ENCODE measurements around the gene KIF6.

- no peak for TF ChIP-seq POLR2A (IDR thresholded peaks at IDR 0.05)
- TF ChIP-seq, protein P1, sequence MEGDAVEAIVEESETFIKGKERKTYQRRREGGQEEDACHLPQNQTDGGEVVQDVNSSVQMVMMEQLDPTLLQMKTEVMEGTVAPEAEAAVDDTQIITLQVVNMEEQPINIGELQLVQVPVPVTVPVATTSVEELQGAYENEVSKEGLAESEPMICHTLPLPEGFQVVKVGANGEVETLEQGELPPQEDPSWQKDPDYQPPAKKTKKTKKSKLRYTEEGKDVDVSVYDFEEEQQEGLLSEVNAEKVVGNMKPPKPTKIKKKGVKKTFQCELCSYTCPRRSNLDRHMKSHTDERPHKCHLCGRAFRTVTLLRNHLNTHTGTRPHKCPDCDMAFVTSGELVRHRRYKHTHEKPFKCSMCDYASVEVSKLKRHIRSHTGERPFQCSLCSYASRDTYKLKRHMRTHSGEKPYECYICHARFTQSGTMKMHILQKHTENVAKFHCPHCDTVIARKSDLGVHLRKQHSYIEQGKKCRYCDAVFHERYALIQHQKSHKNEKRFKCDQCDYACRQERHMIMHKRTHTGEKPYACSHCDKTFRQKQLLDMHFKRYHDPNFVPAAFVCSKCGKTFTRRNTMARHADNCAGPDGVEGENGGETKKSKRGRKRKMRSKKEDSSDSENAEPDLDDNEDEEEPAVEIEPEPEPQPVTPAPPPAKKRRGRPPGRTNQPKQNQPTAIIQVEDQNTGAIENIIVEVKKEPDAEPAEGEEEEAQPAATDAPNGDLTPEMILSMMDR (IDR thresholded peaks at IDR 0.05): no peak
Observed at GRCh38 chr6:39280247-39280731, 444.9 kb downstream of the KIF6 start.
